ENCODE data around the gene CACNA1A. TPM values are rescaled to one million over a fixed set of nuclear protein-coding genes. Genes with fewer than 3 reads are reported as not detected.

The CACNA1A gene
- total and polyA plus RNA-seq, 2 of the 13 experiments (the other 11 are each of a cell fraction or from before 2014, with no cell fraction given): not detected

GRCh38 chr19:13262450-13262849, 243.8 kb downstream of the CACNA1A start:
- ChIA-PET CTCF (ENCODE audit: low intra/inter-chr PET ratio, low total read pairs) (interaction anchor here (2.1 to 2.6 kb wide), 2 partner anchors 67 to 285 kb away, joined by 6 to 15 read pairs; no protein-coding TSS in a partner anchor), POLR2A (no interaction called here)
- intact Hi-C loops (cut with micrococcal nuclease; ENCODE audit: unreplicated experiment) (loop anchor here (1.0 kb wide), 1 partner anchor 67 kb away; no protein-coding TSS in a partner anchor), in situ Hi-C loops (cut with HindIII; ENCODE audit: extremely low pct_ligation_motif_present, low pct_unique_long_range_greater_than_20kb) (loop anchor here (10.0 kb wide), 1 partner anchor 288 kb away; no protein-coding TSS in a partner anchor)
- Histone ChIP-seq H3K27me3 (ENCODE audit: control insufficient read depth in 1 of 2, insufficient read depth in 2 of 2, low read length in 2 of 2) (peaks cover 1 to 16% of the 10 kb centered on the region in 2 experiments; a peak in 2 of 5 replicates), H3K27ac (ENCODE audit: extremely low read length, insufficient read depth, low read length) (no peak overlapping the region), H3K9ac (ENCODE audit: insufficient read depth, low read depth, low read length) (no peak overlapping the region), H3K36me3 (replicated peaks in 1 of 2; ENCODE audit: control insufficient read depth in 1 of 2, insufficient read depth in 2 of 2, low read length in 2 of 2) (no peaks in the 10 kb centered on the region), H4K20me1 (ENCODE audit: insufficient read depth, low read length) (no peaks in the 10 kb centered on the region), H3K9me3 (ENCODE audit: low read length) (no peaks in the 10 kb centered on the region), H3K4me1 (ENCODE audit: insufficient read depth, low read length) (no peaks in the 10 kb centered on the region), H3K79me2 (ENCODE audit: insufficient read depth, low read length) (no peaks in the 10 kb centered on the region), H3K4me3 (replicated peaks in 1 of 3; ENCODE audit: insufficient read depth in 1 of 3, low read depth in 2 of 3, low read length in 3 of 3) (no peak overlapping the region), H3K4me2 (ENCODE audit: low read depth, low read length) (no peak overlapping the region), H2AFZ (ENCODE audit: low read length) (no peak overlapping the region)
- peak; percentile 72 for FAIRE-seq
- peak; percentile 38 for DNase-seq (ENCODE audit: low spot score)
- no TSS peak for BruUV-seq (replicated peaks)
- WGBS (ENCODE audit: low lambda C conversion rate): 38% methylated on average over 8 of the region's 8 CpGs
- TF ChIP-seq STAG1 (CRISPR knock-in tag; IDR thresholded peaks at IDR 0.05): peak; percentile 57
- TF ChIP-seq ZNF232 (CRISPR knock-in tag; IDR thresholded peaks at IDR 0.05; ENCODE audit: borderline replicate concordance): no peak
- TF ChIP-seq NAIF1 (CRISPR knock-in tag; IDR thresholded peaks at IDR 0.05; ENCODE audit: borderline replicate concordance): no peak
- TF ChIP-seq ZNF720 (CRISPR knock-in tag; IDR thresholded peaks at IDR 0.05): no peak
- no peak for TF ChIP-seq ZNF20 (CRISPR knock-in tag; IDR thresholded peaks at IDR 0.05)
- TF ChIP-seq MLX (CRISPR knock-in tag; IDR thresholded peaks at IDR 0.05): no peak
- TF ChIP-seq HINFP (CRISPR knock-in tag; IDR thresholded peaks at IDR 0.05; ENCODE audit: low read depth): no peak
- TF ChIP-seq CTCF (CRISPR knock-in tag; IDR thresholded peaks at IDR 0.05): peak; percentile 69
- TF ChIP-seq MTF2 (CRISPR knock-in tag; IDR thresholded peaks at IDR 0.05; ENCODE audit: borderline replicate concordance): no peak
- TF ChIP-seq ZBTB1 (CRISPR knock-in tag; IDR thresholded peaks at IDR 0.05; ENCODE audit: borderline replicate concordance): no peak
- no peak for TF ChIP-seq SSRP1 (CRISPR knock-in tag; IDR thresholded peaks at IDR 0.05)
- TF ChIP-seq ZFP91 (CRISPR knock-in tag; IDR thresholded peaks at IDR 0.05; ENCODE audit: borderline replicate concordance): no peak
- peak; percentile 59 for TF ChIP-seq SMC3 (IDR thresholded peaks at IDR 0.05; ENCODE audit: low read length)
- TF ChIP-seq ZFP90 (CRISPR knock-in tag; IDR thresholded peaks at IDR 0.05; ENCODE audit: borderline replicate concordance): no peak
- no peak for TF ChIP-seq MTA1 (CRISPR knock-in tag; IDR thresholded peaks at IDR 0.05; ENCODE audit: borderline replicate concordance)
- TF ChIP-seq RELA (CRISPR knock-in tag; IDR thresholded peaks at IDR 0.05): no peak
- TF ChIP-seq ZMYM3 (CRISPR knock-in tag; IDR thresholded peaks at IDR 0.05): peak; percentile 71
- TF ChIP-seq MATR3 (CRISPR knock-in tag; IDR thresholded peaks at IDR 0.05): no peak
- no peak; the same call in 2 of the 3 replicates for ATAC-seq

All from HepG2 (cell line).